ENCODE measurements around the gene DPP6.

The DPP6 gene

DNA sequence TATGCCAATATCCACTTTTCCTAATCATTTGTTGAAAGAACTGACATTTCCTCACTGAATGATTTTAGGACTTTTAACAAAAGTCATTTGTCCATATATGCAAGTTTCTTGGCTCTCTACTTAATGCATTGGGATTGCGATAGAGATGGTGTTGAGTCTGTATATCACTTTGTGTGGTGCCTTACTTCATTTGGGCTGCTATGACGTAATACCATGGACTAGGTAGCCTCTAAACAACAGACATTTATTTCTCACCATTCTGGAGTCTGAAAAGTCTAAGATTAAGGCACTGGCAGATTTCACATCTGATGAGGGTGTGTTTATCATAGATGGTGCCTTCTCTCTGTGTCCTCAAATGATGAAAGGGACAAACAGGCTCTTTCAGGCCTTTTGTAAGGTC, 342.6 kb downstream of the DPP6 start:
- no peak overlapping the region for H3K4me3 ChIP-seq (ENCODE audit: low read depth, low read length)

DNA sequence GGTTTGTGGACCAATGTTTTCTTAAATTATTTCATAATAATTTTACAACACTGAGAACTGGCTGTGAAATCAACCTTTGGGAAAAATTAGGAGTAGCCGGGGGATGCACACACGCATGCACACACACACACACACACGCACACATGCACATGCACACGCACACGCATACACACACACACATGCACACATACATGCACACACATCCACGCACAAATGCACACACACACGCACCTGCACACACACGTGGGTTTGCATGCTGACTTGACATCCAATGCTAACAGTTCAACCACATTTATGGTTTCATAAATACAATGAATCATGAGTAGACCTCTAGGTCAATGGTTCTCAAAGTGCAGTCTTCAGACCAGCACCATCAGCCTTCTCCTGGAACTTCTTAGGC, 354.1 kb downstream of the DPP6 start:
- no peak overlapping the region for H3K4me3 ChIP-seq (ENCODE audit: low read depth, low read length)

DNA sequence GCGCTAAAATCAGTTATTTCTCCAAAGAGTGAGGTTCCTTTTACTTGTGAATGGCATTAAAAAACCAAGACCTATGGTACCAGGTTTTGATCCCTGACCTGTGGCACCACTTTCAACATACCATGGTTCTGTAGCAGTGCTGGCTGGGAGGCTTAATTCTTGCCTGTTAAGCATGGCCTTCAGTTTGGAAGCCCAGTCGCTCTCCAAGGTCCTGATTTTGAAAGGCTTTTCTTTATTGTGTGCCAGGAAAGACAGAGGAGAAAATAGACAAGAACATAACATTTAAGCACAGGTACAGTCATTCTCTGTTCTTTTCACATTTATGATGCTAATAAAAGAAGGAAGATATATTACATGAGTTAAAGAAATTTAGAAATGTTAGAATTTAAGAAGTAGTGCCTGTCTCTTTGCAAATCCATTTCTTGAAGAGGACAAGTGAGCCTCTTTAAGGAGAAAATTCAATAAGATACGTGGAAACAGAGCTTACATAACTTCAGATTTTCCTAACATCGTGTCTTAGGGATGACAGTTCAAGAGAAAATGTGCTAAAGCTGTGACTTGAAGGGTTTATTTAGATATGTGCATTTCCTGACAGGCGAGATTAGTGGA, 357.6 kb downstream of the DPP6 start:
- H3K4me3 ChIP-seq (ENCODE audit: low read depth, low read length) = no peak overlapping the region

DNA sequence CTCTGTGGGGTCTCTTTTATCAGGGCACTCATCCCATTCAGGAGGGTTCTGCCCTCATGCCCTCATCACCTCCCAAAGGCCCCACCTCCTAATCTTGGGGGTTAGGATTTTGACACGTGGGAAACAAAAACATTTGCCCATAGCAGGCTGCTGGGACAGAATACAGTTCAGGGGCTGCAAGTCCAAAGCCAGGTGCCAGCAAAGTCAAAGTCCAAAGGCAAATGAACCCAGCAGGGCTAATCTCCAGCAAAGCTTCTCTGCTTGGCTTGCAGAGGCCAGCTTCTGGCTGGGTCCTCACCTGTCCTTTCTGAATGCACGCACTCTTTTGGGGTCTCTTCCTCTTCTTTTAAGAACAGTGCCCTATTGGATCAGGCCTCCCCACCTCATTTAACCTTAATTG, 359.9 kb downstream of the DPP6 start:
- H3K4me3 ChIP-seq (ENCODE audit: low read depth, low read length) = no peak overlapping the region

DNA sequence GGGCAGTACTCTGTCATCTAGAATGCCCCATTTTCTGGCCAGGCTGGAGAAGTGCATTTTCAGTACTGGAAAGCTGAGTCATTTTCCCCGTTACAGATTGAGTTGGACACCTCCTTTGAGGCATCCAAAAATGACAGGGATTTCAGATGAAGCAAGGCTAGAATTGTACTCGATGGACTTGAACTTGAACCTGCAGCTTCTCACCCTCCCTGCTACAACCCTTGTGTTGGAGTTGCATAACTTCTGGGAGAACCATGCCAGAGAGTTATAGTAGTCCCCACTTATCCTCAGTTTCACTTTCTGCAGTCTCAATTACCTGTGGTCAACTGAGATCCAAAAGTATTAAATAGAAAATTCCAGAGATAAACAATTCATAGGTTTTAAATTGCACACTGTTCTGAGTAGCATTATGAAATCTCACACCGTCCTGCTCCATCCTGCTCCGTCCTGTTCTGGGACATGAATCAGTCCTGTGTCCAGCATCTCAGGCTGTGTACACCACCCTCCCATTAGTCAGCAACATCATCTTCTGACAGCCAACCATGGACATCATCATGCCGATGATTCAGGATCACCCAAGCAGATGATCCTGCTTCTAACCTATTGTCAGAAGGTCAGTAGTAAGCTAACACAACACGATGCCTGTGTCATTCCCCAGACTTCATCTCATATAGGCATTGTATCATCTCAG, 363.7 kb downstream of the DPP6 start:
- H3K4me3 ChIP-seq (ENCODE audit: low read depth, low read length) = no peak overlapping the region

DNA sequence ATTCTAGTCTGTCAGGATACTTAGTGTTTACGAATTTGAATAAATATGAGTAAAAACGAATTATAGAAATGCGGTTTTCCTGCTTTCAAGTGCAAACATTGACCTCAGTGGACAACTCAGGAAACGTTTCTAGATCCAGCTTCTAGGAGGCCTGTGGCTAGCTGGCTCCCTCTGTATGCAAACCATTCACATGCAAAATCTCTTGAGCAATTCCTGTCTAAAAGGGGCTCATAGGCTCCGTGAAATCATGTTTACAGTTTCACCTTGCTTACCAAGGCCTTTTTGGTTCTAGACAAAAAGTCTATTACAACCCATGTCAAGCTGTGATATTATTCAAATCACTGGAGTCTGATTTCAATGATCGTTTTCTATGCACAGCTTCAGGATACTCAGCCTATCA, 364.5 kb downstream of the DPP6 start:
- no peak overlapping the region for H3K4me3 ChIP-seq (ENCODE audit: low read depth, low read length)

DNA sequence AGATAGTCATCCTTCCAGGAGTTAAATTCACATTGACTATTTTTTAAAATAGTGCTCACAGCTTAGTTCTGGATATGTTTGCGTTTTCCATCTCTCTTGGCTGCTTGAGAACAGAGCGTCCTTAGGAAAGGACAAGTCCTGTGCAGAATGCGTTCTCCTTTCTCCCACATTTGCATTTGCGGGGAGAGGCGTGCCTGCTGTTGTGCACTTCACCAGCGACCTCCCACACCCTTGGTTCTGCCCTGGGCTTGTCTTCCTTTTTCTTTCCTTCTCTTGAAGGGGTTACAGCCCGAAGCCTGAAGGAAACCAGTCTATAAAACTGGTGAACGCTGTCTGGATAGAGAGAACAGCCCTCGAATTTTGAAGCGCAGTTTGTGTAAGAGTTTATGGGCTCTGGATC, 367.1 kb downstream of the DPP6 start:
- no peak overlapping the region for H3K4me3 ChIP-seq (ENCODE audit: low read depth, low read length)

- no peak overlapping the region for H3K4me3 ChIP-seq (ENCODE audit: low read depth, low read length)
Observed at GRCh38 chr7:154423231-154423630, 371.0 kb downstream of the DPP6 start.

GRCh38 chr7:154424350-154424749, 372.2 kb downstream of the DPP6 start:
- H3K4me3 ChIP-seq (ENCODE audit: low read depth, low read length) = no peak overlapping the region

DNA sequence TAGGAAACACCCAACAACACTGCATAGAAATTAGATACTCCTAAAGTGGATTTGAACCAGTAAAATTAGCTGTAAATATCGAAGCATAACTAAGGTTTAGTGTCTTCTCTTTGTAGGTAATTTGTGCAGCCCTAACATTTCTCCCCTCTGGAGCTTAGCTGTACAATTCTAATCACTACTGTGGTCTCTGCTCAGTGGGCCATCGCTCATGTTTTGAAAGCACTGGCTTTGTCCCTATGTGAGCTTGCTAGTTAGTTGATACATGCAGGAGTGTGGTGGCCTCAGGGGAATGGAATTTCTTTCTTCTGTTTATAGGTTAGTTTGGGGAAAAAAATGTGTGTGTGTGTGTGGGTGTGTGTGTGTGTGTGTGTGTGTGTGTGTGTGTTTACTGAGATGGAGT, 373.1 kb downstream of the DPP6 start:
- H3K4me3 ChIP-seq (ENCODE audit: low read depth, low read length) = no peak overlapping the region

DNA sequence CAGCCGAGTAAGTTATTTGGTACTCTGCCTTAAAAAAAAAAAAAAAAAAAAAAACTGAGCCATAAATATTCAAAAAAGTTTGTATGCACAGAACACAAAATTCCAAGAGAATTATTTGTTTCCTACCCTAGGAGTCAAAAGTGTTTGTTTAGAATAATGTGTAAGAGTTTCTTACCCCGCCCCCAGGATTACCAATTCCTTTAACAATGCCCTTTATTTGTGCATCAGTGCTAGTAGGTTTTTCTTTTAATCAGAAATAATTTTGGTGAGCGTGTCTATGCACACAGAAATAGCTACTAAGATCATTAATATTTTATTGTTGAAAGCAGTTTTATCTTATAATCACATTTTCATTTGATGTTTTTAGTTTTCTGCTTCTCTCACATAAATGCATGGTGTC, 374.6 kb downstream of the DPP6 start:
- no peak overlapping the region for H3K4me3 ChIP-seq (ENCODE audit: low read depth, low read length)

DNA sequence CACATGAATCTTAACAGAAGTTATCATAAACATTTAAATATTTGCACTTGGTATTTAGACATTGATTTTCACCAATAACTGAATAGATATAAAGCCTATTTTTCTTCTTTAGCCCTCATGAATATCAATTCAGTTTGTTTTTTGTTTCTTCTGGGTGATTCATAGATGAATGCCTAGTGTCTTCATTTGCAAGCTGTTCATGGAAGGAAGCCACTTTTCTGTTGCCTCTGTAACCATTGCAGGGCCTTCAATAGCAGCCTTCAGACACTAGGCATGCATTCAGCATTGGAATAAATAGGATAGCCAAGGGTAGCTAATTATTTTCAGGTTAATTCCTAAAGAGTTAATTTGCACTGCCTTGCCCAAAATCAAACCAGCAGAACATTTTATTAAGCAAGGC, 375.3 kb downstream of the DPP6 start:
- no peak overlapping the region for H3K4me3 ChIP-seq (ENCODE audit: low read depth, low read length)

DNA sequence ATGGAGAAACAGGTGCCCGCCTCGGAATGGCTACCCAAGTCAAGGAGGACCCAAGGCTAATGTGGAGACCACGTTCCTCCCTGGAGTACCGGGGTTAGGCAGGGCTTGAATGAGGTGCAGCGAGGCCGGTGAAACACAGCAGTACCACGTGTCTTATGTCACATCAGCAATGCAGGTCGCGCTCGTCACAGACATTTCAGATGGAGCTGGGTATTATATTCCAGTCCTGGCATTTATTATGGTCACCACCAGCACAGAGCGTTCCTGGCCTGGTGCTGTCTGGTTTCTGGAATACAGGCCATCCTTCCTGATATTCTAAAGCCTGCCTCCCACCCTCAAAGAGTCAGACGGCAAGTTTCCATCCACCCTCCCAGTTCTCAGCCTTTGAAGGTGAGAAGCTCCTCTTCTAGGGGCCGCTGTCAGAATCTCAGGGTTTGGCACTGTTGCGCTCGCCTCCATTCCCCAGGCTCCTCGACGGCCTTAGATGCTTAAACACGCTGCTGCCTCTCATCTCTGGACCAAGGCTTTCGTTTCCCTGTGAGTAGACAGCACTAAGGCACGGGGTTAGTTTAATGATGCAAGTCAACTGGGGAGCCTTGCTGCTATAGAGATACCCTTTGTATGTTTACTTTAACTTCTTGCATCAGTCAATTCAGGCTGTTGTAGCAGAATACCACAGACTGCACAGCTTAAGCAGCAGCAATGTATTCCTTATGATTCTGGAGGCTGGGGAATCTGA, 377.6 kb downstream of the DPP6 start:
- no peak overlapping the region for H3K4me3 ChIP-seq (ENCODE audit: low read depth, low read length)

- H3K4me3 ChIP-seq (ENCODE audit: low read depth, low read length) = no peak overlapping the region
Observed at GRCh38 chr7:154430640-154431039, 378.4 kb downstream of the DPP6 start.

GRCh38 chr7:154431045-154431444, 378.8 kb downstream of the DPP6 start:
- H3K4me3 ChIP-seq (ENCODE audit: low read depth, low read length) = no peak overlapping the region

- H3K4me3 ChIP-seq (ENCODE audit: low read depth, low read length) = no peak overlapping the region
Observed at GRCh38 chr7:154433632-154434598, 381.7 kb downstream of the DPP6 start.

GRCh38 chr7:154436560-154436959, 384.4 kb downstream of the DPP6 start:
- no peak overlapping the region for H3K4me3 ChIP-seq (ENCODE audit: low read depth, low read length)

- H3K4me3 ChIP-seq (ENCODE audit: low read depth, low read length) = no peak overlapping the region
Observed at GRCh38 chr7:154437234-154437633, 385.0 kb downstream of the DPP6 start.

- no peak overlapping the region for H3K4me3 ChIP-seq (ENCODE audit: low read depth, low read length)
Observed at GRCh38 chr7:154438571-154439367, 386.6 kb downstream of the DPP6 start.

GRCh38 chr7:154440058-154440457, 387.9 kb downstream of the DPP6 start:
- no peak overlapping the region for H3K4me3 ChIP-seq (ENCODE audit: low read depth, low read length)

Measured in iPS-11a (cell line).